ENCODE data around the gene FGF3.

FGF3 gene

DNA sequence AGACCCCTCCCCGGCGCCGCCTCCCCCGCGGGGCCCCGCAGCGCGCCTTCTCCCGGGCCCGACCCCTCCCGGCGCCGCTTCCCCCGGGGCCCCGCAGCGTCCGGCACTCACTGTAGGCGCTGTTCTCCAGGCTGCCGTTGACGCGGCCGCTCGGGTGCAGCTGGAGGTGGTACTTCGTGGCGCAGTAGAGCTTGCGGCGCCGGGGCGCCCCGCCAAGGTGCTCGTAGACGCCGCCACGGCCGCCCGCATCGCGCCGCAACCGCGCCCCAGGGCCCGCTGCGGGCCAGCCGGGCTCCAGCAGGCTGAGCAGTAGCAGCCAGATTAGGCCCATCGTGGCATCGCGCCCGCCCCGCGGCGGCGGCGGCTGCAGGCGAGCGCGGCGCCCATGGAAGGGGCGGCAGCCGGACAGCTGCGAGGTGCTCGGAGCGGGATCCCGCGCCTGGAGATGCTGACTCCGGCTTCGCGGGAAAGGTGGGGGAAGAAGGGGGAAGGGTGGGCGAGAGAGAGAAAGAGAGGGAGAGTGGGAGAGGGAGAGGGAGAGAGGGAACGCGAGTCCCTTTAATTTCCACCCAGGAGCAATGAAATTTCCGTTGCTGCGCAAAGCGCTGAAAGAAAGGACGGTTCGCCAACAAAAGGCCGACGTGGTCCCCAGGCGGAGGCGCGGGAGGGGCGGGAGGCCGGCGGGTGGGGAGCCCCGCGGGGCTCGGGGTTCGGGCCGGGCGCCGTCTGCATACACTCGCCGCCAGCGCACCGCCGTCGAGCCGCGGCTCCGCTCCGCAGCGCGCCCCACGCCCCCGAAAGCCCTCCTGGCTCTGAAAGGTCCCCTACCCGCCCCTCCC, at the start of gene FGF3:
Gene FGF3 (minus strand): TSS at position 814 of the 839 bp plus-strand sequence. CDS start 483 bp downstream, at position 331.
- DNase-seq: no peak

DNA sequence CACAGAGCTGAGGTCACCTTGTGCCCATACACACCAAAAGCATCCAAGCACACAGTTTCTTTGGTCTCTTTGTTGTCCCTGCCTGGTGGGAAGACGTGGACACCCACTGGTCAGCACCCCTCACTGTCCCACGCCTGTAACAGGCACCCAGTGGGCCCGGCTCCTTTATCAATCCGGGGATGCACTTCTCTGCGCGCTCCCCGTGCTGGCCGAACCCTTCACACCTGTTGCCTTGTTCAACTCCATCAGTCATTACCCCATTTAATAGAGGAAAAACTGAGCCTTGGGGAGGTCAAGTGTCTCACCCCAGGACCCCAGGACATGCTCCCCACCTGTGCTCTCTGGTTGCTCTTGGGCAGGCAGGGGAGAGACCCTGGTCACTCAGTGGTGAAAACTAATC, 49.7 kb upstream of the FGF3 start:
- no peak for DNase-seq

- DNase-seq: no peak
Measured at GRCh38 chr11:69868006-69868810, 49.0 kb upstream of the FGF3 start.

DNA sequence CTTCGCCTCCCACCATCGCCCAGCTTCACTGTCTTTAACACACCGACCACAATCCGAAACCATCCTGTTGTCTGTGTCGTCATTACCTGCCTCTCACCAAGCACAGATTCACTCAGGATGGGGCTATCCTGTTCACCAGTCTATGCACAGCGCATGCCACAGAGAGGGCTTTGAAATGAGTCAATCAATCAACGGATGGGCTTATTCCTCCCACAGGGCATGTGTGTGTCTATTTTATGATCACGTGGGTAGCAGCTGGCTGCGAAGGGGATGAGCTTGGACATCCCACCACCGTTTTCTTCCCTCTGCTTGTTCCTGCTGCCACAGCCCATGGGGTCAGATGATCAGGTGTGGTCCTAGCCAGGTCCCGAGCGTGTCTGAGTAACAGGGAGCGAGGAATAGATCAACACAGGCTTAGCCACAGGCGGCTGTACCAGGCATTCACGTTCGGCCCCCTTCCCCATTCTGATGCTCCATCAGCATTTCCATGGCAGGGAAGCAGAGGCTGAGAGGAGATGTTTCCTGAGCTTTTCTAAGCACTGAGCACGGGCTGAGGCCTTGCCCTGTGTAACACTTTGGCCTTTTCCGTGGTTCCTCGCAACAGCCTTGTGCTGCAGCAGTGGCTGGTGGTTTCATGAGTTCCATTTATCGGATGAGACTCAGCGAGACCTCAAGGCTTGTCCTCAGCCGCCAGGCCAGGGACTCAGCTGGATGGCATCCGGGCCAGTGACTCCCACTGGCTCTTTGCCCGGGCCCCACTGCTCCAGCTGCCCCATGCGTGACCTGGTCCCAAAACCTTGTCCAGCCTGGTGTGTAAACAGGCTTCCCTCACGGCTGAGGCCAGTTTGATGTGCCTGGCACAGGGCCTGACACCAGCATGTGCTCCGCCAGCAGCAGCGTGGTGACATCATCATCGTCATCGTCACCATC, 48.1 kb upstream of the FGF3 start:
- no peak for DNase-seq

DNA sequence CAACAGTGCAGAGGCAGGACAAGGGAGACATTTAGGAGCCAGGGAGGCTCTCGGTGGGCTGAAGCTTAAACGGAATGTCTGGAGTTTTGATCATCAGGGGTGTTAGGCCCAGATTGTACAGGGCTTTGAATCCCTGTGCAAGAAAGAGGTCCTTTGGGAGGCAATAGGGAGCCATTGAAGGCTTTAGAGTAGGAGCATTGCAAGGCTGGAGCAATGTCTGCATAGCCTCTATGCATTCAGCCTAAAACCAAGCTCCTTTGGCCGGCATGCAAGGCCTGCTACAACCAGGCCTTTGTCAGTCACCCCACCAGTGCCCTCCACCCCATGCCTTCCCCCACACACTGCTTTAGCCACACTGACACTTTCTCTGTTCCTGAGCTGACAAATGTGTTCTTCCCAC, 47.4 kb upstream of the FGF3 start:
- DNase-seq: no peak

GRCh38 chr11:69865707-69866106, 46.5 kb upstream of the FGF3 start:
- no peak for DNase-seq

DNA sequence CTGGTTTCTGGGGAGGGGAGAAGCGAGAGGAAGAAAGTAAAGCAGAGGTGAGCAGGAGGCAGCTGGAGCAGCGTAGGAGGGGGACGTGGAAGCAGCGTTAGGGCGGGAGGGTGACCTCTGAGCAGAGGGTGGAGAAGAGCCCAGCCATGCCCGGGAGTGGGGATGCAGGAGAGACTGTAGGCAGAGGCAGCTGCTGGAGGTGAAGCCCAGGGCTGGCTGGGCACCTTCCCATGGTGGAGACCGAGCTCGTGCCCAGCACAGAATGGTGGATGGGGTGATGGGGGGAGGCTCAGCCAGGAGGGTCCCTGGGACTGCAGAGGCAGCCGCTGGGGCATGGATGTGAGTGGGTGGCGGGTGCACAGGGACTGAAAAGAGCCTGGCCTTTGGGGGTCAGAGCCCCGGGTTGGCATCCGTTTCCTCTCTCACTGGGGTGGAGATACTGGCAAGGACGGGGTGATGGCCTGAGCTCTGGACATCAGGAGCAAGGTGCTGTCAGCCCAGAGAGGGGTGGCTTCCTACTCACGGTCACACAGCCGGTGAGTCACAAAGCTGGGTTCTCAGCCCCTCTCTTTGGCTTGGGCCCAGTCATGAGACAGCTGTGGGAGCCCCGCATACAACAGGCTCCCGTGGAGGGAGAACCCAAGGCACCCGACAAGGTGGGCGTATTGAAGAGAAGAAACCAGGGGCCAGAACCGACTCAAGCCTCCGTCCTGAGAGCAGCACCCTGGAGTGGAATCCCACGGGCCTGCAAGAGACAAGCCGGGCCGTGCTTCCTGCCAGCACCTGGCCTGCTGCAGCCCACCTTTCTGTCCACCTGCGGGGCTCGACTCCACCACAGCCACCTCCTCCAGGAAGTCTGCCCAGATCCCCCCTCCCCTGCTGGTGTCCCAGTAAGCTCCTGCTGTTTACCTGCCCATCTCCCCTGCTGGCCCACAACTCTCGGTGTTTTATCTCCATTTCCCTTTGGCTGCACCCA, 45.8 kb upstream of the FGF3 start:
- DNase-seq: no peak

DNA sequence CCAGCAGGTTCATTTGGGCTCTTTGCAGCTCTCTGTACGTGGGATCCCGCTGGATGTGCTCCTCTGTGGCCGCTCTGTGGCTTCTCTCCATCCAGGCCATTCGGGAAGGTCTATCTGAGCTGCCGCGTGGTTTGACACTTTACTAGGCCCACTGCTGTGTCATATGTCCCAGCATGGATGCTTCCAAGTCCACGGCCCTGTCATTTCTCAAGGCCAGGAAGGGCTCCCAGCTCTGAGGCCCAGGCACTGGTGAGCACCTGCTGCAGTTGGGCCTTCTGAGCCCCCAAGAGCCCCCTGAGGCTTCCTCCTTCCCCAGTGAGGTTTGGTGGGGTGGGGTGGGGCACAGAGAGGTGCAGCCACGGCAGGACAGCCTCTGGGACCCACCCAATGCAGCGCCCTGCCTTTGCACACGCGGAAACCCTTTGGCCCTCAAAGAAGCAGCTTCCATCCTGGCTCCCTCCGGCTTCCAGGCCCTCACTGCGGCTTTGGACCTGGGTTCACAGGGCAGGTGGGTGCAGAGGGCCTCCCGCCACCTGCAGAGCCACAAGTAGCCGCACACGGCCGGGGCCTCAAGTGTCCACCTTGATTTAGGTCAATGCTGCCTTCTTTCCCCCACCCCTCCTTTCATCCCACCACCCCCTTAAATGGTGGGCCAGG, 44.5 kb upstream of the FGF3 start:
- DNase-seq: no peak

DNA sequence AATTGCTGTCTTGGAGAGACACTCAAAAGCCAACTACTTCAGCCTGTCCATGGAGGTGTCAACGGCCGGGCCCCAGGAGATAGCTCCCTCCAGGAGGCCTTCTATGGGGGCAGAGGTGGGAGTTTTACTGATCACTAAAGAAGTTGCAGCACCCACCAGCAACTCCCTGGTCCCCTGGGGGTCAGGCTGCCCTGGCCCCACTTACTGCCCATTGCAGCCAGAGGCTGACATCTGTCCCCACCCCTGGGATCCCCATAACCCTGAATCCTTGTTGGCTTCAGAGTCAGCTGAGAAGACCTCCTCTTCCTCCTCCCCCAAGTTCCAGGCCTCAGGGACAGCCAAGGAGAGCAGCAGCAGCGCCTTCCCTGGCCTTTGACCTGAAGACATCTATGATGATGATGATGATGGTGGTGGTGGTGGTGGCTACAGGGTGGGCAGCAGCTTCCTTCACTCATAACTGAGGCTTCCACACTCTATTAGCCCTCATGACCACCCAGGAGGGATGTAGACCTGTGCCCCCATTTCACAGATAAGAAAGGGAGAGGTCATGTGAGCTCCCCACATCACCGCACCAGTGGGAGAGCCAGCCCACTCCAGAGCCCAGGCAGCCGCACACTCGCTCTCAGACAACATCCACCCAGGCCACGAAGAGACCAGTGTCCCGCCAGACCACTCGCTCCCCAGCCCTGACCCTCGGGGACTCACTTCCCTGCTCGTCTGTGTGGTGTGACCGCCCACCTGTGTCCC, 43.8 kb upstream of the FGF3 start:
- DNase-seq: no peak

DNA sequence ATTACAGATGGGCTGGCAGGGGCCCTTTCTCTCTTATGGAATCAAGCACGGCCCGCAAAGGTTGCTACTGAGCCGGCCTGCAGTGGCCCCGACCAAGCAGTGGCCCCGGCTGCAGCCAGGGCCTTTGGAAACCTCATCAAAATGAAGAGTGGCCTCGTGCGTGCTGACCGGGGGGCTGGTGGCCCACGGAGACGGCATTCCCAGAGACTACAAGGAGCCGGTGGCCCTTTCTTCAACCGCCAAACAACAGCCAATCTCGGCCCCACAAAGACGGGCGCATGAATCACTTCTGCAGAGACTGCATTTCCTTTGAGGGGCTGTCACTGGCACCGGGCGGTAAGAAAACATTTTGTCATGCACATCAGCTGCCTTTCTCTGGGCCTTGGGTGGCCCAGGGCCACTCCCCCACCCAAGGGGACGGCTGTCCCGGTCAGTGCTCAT, 43.1 kb upstream of the FGF3 start:
- DNase-seq: no peak

DNA sequence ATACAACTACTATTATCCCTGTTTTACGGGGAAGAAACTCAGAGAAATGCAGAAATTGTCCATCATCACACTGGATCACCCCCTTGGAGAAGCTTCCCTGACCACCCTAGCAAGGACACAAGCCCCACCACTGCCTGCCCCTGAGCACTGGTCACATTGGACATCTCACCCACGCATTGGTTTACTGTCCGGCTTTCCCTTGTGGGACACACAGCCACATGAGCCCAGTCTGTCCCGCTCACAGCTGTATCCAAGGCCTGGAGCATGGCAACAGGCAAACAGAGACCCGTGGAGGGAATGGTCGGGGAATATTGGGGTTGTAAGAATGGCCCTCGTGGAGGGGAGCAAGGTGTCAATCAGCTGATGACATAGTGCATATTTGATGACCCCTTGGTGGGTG, 42.7 kb upstream of the FGF3 start:
- no peak for DNase-seq

DNA sequence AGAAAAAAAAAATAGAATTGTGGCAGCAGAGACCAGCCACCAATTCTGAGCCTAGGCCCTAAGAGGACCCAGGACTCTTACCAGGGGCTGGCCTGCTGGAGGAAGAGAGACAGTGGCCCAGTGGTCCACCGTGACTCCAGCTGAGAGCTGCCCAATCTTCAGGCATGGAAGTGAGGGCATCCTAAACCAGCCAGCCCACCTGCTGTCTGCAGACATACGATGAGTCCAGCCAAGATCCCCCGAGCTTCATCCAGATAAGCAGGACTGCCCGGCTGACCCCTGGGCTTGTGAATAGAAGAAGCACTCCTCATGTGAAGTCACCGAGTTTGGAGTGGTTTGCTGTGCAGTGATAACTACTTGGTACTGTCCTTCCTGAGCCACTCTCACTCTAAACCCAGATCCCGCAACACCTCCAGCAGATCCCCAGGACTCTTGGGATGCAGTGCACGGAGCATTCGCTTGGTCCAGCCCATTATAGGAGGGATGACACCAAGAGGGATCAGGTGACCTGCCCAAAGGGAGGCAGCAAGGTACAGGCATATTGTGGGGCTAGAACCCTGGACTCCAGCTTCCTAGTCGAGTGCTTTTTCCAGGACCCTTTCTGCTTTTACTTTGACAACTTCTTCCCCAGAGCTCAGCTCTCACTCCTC, 41.7 kb upstream of the FGF3 start:
- no peak for DNase-seq

DNA sequence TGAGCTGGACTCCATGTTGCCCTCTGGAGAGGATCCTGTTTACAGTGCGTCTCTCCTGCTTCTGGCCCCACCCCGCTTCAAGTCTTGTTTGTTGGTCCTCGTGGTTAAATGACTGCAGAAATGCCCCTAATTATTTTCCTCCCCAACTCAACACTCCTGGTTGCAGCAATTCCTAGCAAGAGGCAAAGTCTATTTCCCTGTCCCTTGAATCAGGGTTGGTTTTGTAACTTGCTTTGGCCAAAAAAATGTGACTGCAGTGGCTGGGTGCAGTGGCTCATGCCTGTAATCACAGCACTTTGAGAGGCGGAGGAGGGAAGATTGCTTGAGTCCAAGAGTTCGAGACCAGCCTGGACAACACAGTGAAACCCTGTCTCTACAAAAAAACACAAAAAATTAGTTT, 41.0 kb upstream of the FGF3 start:
- DNase-seq: no peak

- DNase-seq: no peak
Measured at GRCh38 chr11:69859275-69859934, 40.2 kb upstream of the FGF3 start.

- DNase-seq: no peak
Measured at GRCh38 chr11:69855421-69855820, 36.2 kb upstream of the FGF3 start.

DNA sequence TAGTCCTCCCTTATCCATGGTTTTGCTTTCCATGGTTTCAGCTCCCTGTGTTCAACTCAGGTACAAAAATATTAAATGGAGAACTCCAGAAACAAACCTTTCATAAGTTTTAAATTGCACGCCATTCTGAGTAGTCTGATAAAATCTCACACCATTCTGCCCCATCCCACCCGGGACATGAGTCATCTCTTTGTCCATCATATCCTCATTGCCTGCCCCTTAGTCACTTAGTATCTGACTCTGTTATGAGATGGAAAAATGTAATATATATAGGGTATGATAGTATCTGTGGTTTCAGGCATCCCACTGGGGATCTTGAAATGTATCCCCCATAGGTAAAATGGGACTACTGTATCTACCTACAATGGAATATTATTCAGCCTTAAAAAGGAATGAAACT, 35.5 kb upstream of the FGF3 start:
- no peak for DNase-seq

DNA sequence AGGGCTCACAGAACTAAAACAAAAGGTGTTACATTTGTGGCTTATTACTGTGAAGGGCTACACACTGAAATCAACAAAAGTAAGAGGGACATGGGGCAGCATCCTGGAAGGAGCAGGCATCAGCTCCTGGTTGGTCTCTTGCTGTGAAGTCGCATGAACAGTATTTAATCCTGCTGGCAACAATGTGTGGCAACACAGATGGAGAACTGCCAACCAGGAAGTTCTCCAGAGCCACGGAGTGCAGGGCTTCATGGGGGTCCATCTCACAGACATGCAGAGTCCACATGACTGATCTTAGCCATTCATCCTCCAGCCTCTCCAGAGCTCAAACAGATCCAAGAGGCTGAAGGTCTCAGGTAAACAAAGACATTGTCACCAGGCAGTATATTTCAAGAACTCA, 32.8 kb upstream of the FGF3 start:
- no peak for DNase-seq

DNA sequence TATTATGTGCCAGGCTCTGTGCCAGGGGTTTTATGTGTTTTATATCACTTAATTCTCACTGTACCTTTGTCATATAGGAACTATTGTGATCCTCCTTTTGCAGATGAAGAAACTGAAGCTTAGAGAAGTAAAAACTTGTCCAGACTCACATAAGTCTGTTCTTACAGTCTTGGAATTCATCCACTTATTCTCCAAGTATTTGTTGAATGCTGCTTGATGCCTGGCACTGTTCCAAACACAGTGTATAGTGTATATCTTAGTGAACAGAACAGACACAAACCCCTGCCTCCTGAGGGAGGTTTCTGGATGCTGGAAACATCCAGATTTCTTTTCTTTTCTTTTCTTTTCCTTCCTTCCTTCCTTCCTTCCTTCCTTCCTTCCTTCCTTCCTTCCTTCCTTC, 29.0 kb upstream of the FGF3 start:
- no peak for DNase-seq

DNA sequence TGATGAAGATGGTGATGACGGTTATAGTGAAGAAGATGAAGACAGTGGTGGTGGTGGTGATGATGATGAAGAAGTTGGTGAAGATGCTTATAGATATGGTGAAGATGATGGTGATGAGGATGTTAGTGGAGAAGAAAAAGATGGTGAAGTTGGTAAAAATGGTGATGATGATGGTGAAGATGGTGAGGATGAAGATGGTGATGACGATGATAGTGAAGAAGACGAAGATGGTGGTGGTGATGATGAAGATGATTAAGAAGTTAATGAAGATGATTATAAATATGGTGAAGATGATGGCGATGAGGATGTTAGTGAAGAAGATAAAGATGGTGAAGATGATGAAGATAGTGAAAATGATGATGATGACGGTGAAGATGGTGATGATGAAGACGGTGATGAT, 25.2 kb upstream of the FGF3 start:
- no peak for DNase-seq
